Jurkat, Clone E6-1 (cell line): ENCODE results near the gene COMMD3.

ENCODE experiments used
- DNase-seq: peaks from one replicate; pipeline ENCODE4 v3.0.0-alpha.2; 2011; ENCODE audit warnings: low read depth, low spot score
- H3K4me3 ChIP-seq: 2 replicates; pipeline ENCODE4 v1.5.1; 2011; ENCODE audit warnings: mild to moderate bottlenecking, low read length, control low read depth, moderate library complexity

The COMMD3 gene

DNA sequence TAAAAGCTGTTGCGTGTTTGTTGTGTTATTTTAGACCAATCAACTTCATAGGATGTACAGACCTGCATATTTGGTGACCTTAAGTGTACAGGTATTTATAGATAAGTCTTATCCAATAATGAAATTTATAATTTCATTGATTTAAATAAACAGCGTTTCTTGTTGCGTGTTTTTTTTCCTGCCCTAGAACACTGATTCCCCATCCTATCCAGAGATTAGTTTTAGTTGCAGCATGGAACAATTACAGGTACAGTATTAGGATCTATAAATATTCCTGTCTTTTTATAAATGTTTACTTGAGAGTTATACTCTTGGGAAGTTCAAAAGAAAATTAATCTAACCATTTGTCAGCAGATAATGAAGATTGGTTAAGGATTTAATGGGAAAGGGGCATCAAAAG is 2.6 kb downstream of the COMMD3 start:
- no peak for DNase-seq
- H3K4me3 ChIP-seq = no peak overlapping the region

GRCh38 chr10:22319547-22319979 is 3.4 kb downstream of the COMMD3 start:
- no peak overlapping the region for H3K4me3 ChIP-seq
- DNase-seq = no peak

DNA sequence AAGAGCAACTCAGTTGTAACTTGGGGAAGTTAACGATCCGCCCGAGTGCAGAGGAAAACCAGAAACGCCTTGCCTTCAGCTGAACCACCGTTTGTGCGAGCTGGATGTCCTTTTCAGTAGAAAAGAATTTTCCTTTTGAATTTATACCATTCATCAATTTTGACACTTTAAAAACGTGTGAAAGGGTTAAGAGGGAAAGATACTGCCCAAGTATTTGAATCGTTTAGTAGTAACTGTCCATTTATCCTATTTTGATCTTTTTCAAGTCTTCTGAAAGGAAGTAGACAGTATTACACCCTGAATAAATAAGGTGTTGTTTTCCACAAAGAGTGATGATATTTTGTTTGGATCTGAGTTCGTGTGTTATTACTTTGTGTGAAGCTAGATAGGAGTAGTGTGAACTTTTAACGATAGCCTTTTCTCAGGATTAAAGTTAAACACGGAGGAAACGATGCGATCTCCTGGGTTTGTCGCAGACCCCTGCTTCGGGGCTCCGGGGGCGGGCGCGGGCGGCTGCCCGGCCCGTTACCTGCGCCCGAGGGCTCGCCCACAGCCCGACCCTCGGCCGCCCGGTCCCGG is 3.9 kb downstream of the COMMD3 start:
- no peak for DNase-seq
- peak overlapping the region; percentile 42 for H3K4me3 ChIP-seq

GRCh38 chr10:22320591-22321155 is 4.5 kb downstream of the COMMD3 start, which contains the start of gene BMI1:
TSS of gene BMI1 (plus strand) at chr10:22321099. CDS start at chr10:22326450, 5,351 bp downstream.
- H3K4me3 ChIP-seq = peak within 1 kb of the TSS; percentile 66
- DNase-seq = peak; percentile 60

- no peak for DNase-seq
- H3K4me3 ChIP-seq = peak overlapping the region; percentile 65
Measured at GRCh38 chr10:22321156-22321923, 5.2 kb downstream of the COMMD3 start.

DNA sequence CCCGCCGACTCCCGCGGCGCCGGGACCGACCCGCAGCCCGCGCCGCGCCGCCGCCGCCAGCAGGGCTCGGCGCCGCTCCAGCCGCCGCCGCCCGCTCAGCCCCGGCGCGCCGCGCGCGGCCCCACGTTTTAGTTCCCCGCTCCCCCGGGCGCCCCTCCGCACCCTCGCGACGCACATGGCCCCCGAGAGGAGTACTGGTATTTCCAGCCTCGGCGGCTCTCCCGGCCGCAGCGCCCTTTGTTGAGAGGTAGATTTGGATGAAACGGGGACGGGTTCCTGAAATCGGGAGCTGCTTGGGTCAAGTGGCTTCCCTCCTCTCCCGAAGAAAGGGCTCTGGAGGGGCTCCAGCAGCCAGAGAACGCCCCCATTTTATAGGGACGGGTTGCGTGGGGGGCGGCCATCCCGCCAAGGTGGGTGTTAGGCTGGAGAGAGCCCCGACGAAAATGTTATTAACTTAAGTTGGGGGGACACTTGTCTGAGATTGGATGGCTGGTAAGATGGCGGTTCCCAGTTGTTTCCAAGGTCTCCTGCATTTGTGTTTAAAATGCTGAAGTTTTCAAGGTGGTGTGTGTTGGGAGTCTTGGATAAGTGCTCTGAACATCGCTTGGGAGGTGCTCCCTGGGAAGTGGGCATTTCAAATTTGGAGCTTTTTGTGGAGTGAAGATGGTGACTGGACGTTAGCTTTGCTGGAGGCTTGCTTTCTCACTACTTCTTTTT is 5.9 kb downstream of the COMMD3 start:
- peak overlapping the region; percentile 66 for H3K4me3 ChIP-seq
- no peak for DNase-seq

DNA sequence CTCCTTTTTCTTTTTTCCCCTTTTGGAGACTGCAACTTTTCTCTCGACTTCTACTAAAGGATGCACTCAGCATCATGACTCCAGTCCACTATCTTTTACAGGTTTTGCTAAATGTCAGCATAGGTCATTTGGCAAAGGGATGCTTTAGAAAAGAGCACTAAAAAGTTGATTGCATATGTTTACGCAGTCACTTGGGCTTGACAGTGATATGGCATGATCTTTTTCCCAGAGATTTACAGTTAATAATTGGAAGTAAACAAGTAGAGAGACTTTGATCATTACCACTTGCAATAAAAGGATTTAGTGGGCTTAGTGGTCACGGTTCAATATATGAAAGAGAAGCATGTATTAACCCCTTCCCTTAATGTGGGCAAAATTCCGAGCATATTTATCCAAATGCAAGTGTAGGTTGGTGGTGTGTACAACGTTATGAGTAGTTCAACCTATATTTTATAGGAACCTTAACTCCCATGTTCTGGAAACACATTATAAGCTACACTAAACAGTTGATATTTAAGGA is 6.5 kb downstream of the COMMD3 start:
- no peak for DNase-seq
- H3K4me3 ChIP-seq = peak overlapping the region; percentile 66

DNA sequence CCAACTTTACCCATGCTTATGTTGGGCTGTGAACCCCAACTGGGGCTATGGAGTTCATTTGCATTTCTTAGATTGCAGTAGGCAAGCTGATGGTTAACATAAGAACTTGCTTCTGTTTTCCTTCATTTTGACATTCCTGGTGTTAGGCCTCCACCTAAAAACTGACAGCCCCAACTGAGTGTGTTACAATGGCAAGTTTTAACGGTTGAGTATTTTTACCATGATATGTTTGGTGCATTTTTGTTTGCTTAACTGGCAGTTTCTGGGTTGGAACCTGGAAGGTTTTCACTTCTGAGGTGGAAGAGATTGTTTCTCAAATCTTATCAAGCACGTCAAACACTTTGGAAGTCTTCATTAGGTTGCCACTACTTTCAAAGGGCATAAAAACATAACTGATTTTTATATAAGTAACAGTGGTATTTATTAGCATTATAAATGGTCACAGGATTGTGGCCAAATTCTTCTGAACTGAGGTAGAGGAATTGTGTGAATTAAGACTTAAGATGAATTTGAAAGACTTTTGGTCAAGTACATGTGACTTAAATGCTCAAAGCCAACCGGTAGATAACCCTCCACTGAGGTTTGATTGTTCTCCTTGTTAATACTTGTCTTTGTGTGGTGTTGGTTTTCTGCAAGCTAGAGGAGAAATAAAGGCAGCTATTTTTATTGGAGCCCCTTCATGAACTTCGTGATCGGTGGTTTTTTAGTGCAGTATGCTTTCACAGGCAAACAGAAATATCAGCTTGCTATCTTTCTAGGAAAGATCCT is 7.5 kb downstream of the COMMD3 start:
- H3K4me3 ChIP-seq = no peak overlapping the region
- DNase-seq = no peak

GRCh38 chr10:22324413-22324812 is 8.2 kb downstream of the COMMD3 start:
- H3K4me3 ChIP-seq = peak overlapping the region; percentile 55
- no peak for DNase-seq

DNA sequence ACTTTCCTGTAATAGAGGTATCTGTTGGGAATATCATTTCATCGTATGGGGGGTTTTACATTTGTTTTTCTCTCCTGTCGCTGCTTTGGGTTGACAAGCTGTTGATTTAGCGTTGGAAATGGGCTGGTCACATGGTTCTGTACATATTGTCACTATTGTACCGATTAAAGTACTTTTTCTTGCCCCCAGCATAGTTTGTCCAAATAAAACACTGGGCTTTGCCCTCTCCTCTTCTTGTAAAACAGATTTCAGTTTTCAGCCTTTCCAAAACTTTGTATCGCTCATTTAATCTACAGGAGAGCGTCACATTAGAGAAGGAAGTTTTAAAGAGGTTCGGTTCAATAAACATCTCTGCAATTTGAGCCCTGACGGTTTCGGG is 8.7 kb downstream of the COMMD3 start:
- DNase-seq = no peak
- peak overlapping the region; percentile 55 for H3K4me3 ChIP-seq

DNA sequence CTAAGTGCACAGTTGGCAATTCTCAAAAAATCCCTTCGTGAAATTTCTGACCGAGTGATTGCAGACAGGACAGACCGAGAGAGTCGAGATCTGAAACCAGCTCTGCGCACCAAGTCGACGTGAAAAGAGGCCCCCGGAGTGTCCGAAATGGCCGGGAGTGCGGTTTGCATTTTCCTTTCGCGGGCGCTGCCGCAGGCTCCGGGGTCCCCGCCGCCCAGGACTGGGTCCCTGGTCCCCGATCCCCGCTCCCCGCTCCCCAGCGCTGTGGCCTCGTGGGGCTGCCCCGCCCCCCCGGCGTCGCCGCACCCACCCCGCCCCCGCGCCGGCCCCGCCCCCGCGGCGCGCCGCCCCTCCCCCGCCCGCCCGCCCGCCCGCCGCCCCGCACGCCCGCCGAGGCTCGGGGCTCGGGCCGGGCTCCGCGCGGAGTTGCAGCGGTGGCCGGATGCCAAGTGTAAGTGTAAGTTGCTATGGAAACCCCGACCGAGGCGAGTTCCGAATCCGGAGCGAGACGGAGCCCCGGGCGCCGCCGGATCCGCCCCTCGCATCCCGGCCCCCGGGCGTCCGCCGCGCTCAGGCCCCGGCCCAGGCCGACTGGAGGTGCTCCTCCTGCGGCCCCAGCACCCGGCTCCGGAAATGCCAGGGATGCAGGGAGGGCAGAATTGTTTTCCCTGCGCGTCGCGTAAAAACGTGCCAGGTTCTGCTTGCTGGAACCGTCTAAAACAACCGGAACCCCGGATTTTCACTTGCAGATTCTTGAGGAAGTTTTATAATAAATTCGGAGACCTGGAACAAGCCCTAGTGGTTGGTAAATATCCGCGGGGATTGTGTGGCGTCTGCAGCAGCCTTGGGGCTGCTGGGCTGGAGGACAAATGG is 9.3 kb downstream of the COMMD3 start:
- peak overlapping the region; percentile 55 for H3K4me3 ChIP-seq

DNA sequence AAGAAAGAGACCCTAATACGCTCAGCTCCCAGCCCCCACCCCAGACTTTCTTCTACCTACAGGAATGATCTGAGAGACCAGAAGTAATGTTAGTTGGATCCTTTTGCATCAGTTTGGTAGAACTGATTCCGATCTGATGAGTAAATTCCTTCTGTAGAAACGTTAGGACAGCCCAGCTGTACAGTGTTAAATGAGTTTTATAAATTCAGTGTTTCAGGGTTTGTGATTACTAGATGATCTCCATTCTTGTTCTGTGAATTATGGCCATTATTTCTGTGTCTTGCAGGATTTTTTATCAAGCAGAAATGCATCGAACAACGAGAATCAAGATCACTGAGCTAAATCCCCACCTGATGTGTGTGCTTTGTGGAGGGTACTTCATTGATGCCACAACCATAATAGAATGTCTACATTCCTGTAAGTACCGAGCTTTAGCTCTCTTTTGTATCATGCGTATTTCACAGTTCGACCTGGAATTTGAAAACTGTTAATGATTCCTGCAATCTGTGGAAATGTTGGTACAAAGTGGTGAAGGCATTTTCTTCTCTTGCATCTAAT is 10.0 kb downstream of the COMMD3 start:
- H3K4me3 ChIP-seq = peak overlapping the region; percentile 32
- DNase-seq = no peak

More for the DNA sequence above, 9.3 kb downstream of the COMMD3 start:
- no peak for DNase-seq

DNA sequence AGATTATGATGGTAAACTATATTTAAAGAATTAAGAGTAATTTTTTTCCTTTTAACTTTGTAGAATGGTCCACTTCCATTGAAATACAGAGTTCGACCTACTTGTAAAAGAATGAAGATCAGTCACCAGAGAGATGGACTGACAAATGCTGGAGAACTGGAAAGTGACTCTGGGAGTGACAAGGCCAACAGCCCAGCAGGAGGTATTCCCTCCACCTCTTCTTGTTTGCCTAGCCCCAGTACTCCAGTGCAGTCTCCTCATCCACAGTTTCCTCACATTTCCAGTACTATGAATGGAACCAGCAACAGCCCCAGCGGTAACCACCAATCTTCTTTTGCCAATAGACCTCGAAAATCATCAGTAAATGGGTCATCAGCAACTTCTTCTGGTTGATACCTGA is 13.0 kb downstream of the COMMD3 start:
- no peak for DNase-seq
- H3K4me3 ChIP-seq = no peak overlapping the region

DNA sequence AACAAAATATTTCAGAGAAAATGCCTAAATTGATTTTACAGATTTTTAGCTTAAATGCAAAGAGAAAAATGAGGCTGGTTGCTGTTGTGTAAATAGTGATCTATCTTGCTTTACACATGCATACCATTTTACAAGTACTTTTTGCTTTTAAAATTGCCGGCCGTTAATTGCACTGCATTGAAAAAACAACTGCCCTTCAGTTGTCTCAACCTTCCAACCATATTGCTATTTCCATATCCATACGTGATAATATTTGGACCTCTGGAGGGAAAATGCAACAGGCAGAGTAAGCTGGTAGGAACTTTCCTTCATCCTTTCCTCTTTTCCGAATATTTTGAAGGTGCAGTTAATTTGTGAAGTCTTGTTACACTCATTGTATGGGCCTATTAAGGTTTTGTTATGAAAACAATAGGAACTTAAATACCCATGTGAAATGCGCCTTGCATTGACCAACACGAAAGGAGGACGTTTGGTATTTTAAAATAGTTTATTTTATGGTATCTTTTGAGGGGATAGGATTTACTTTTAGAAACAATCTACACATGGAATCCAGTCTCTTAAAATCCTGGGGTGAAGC is 16.0 kb downstream of the COMMD3 start:
- no peak overlapping the region for H3K4me3 ChIP-seq

GRCh38 chr10:22333167-22333974 is 17.2 kb downstream of the COMMD3 start:
- peak overlapping the region; percentile 37 for H3K4me3 ChIP-seq
- peak; percentile 47 for DNase-seq

More for the DNA sequence above, 16.0 kb downstream of the COMMD3 start:
- DNase-seq = no peak

GRCh38 chr10:22333975-22334282 is 17.7 kb downstream of the COMMD3 start:
- no peak overlapping the region for H3K4me3 ChIP-seq

More at GRCh38 chr10:22333975-22334282, 17.7 kb downstream of the COMMD3 start:
- DNase-seq = no peak
